K562 (cell line): ENCODE data around the gene DGUOK. TPM values are rescaled to one million over a fixed set of nuclear protein-coding genes. Genes with fewer than 3 reads are reported as not detected.

Experiments used
- ATAC-seq: fragments of 200-7000 bp; cut with Tn5 transposase; 3 replicates; pipeline ENCODE4 v1.9.1; 2020; ENCODE audit warnings: moderate library complexity
- BruUV-seq: library from RNA; stranded (reverse); fragments of 400-500 nt; replicated peaks from 2 replicates; lab custom pipeline; 2021; lab: Mats Ljungman, UMichigan
- CTCF ChIA-PET: fragments of 300-600 bp; formaldehyde crosslinking; extraction: SDS; loops from one replicate; lab custom pipeline; 2021; ENCODE audit warnings: low intra/inter-chr PET ratio; lab: Yijun Ruan, JAX
- POLR2A ChIA-PET: fragments of 300-600, 350-650 bp; sonication (Branson Sonifier 250); formaldehyde crosslinking; extraction: SDS; loops from one replicate; lab custom pipeline; 2021; ENCODE audit warnings: antibody characterized with exemption, inconsistent platforms; lab: Yijun Ruan, JAX
- DNase-seq, 4 experiments: peaks; one replicate each; pipeline versions ENCODE4 v3.0.0 to v3.0.0-alpha.2; 2011 to 2018; ENCODE audit warnings: low spot score in 3 of 4, mixed read lengths in 3 of 4; ENCODE audit errors: extremely low read depth in 1 of 4
- FAIRE-seq: peaks from 2 replicates; lab custom pipeline; 2011; peaks lifted over from hg19 to GRCh38; lab: Jason Lieb, UNC
- H2AFZ ChIP-seq: 2 replicates; pipeline ENCODE4 v1.6.0; 2011; ENCODE audit warnings: low read depth, low read length, control low read depth, inconsistent platforms
- H3K27ac ChIP-seq: fragments of 200-600 bp; 3 replicates; pipeline ENCODE4 v1.8.0; 2011; ENCODE audit warnings: low read depth, mild to moderate bottlenecking, control low read depth, inconsistent platforms, low read length, moderate library complexity, mixed read lengths; ENCODE audit errors: extremely low read depth
- H3K27me3 ChIP-seq, 2 experiments: fragments of 300-600 bp in 1 of 2; 2 replicates in 1 of 2; 3 replicates in 1 of 2; pipeline versions ENCODE4 v1.6.0 to v1.8.0; 2011; ENCODE audit warnings: inconsistent platforms in 2 of 2, low read length in 2 of 2, mild to moderate bottlenecking in 1 of 2, mixed read lengths in 1 of 2, moderate library complexity in 1 of 2; ENCODE audit not compliant: control insufficient read depth in 2 of 2, insufficient read depth in 2 of 2
- H3K36me3 ChIP-seq: fragments of 300-600 bp; 3 replicates; pipeline ENCODE4 v1.8.0; 2011; ENCODE audit warnings: mild to moderate bottlenecking, low read length, inconsistent platforms; ENCODE audit not compliant: control insufficient read depth, insufficient read depth
- H3K4me1 ChIP-seq, 2 experiments: fragments of 200-600 bp in 1 of 2; replicated peaks in 1 of 2; 2 replicates in 1 of 2; 3 replicates in 1 of 2; pipeline versions ENCODE4 v1.5.1 to v1.8.0; 2011; ENCODE audit warnings: inconsistent platforms in 2 of 2, low read length in 2 of 2, mild to moderate bottlenecking in 1 of 2, mixed read lengths in 1 of 2, moderate library complexity in 1 of 2; ENCODE audit not compliant: control insufficient read depth in 2 of 2, insufficient read depth in 2 of 2
- H3K4me2 ChIP-seq: 2 replicates; pipeline ENCODE4 v1.6.1; 2011; ENCODE audit warnings: low read length, control low read depth, inconsistent platforms, mixed read lengths; ENCODE audit not compliant: insufficient read depth
- H3K4me3 ChIP-seq: fragments of 200-600 bp; sonication (generic), shearing (Covaris generic); 2 replicates; pipeline ENCODE4 v1.5.1; 2016; ENCODE audit warnings: control low read depth, inconsistent platforms
- H3K79me2 ChIP-seq: fragments of 200-600 bp; 3 replicates; pipeline ENCODE4 v1.8.0; 2011; ENCODE audit warnings: low read length, inconsistent platforms; ENCODE audit not compliant: control insufficient read depth, insufficient read depth
- H3K9ac ChIP-seq, 2 experiments: 2 replicates each; pipeline versions ENCODE4 v1.6.0 to v1.6.1; 2011; ENCODE audit warnings: low read depth in 2 of 2, low read length in 2 of 2, control low read depth in 1 of 2, inconsistent platforms in 1 of 2, mild to moderate bottlenecking in 1 of 2, mixed read lengths in 1 of 2; ENCODE audit not compliant: insufficient read depth in 1 of 2
- H3K9me1 ChIP-seq: one replicate; pipeline ENCODE4 v1.6.0; 2011; ENCODE audit warnings: inconsistent platforms, mild to moderate bottlenecking, low read length, moderate library complexity; ENCODE audit not compliant: control insufficient read depth, insufficient read depth
- H3K9me3 ChIP-seq: replicated peaks from 2 replicates; pipeline ENCODE4 v1.5.1; 2011; ENCODE audit warnings: low read depth, low read length, inconsistent platforms; ENCODE audit not compliant: control insufficient read depth, insufficient read depth
- H4K20me1 ChIP-seq: replicated peaks from 2 replicates; pipeline ENCODE4 v1.6.1; 2011; ENCODE audit warnings: low read length, inconsistent platforms, mixed read lengths; ENCODE audit not compliant: control insufficient read depth, insufficient read depth
- BRD4 ChIP-seq: fragments of 200-600 bp; sonication (generic); IDR thresholded peaks from 2 replicates; pipeline ENCODE4 v1.6.1; 2017; ENCODE audit warnings: inconsistent platforms
- BRF2 ChIP-seq: IDR thresholded peaks from 3 replicates; pipeline ENCODE4 v1.6.1; 2011; ENCODE audit warnings: borderline replicate concordance, mild to moderate bottlenecking; ENCODE audit not compliant: insufficient read length, insufficient read depth
- CC2D1A ChIP-seq: fragments of 450-650 bp; IDR thresholded peaks from 2 replicates; pipeline ENCODE4 v1.6.1; 2017; ENCODE audit warnings: mild to moderate bottlenecking
- HLTF ChIP-seq: fragments of 450-650 bp; IDR thresholded peaks from 2 replicates; pipeline ENCODE4 v1.6.1; 2016
- HNRNPK ChIP-seq: fragments of 200-400 bp; formaldehyde crosslinking; IDR thresholded peaks from one replicate; pipeline ENCODE4 v1.6.1; 2018; ENCODE audit warnings: mild to moderate bottlenecking, low read depth, low read length; ENCODE audit not compliant: poor library complexity, severe bottlenecking
- KDM4B ChIP-seq, 2 experiments: fragments of 450-650 bp in 1 of 2; sonication (generic) in 1 of 2; IDR thresholded peaks; 2 replicates each; pipeline ENCODE4 v1.6.1; 2016 to 2017; ENCODE audit warnings: borderline replicate concordance in 2 of 2, antibody characterized with exemption in 1 of 2, low read depth in 1 of 2, mild to moderate bottlenecking in 1 of 2
- MEF2D ChIP-seq: conservative IDR thresholded peaks from 2 replicates; pipeline ENCODE4 v1.6.1; 2016; ENCODE audit warnings: low read depth, missing genetic modification characterization, missing compliant biosample characterization
- MXI1 ChIP-seq: IDR thresholded peaks from 2 replicates; pipeline ENCODE4 v1.6.1; 2011; ENCODE audit warnings: low read depth, mild to moderate bottlenecking, improper control_type of control experiment, low read length
- TAF15 ChIP-seq: fragments of 200-400 bp; formaldehyde crosslinking; IDR thresholded peaks from 2 replicates; pipeline ENCODE4 v1.6.1; 2017; ENCODE audit warnings: mild to moderate bottlenecking, low read depth, low read length, moderate library complexity
- TEAD1 ChIP-seq, 2 experiments: fragments of 450-650 bp in 1 of 2; sonication (generic) in 1 of 2; formaldehyde crosslinking; IDR thresholded peaks; 2 replicates each; pipeline versions ENCODE4 v1.4.0 to v1.8.0; 2020 to 2022; ENCODE audit warnings: mild to moderate bottlenecking in 2 of 2, missing genetic modification reagents in 1 of 2
- WGBS: fragments of 100-300 bp; shearing (Covaris generic); methylation state at CpG from one replicate; pipeline ENCODE4 v1.1.6; 2016; ENCODE audit warnings: low coverage, mixed read lengths; ENCODE audit not compliant: insufficient coverage; ENCODE audit errors: missing lambda C conversion rate; 5-methylcytosine and 5-hydroxymethylcytosine counted together
- in situ Hi-C: fragments of 300-500 bp; cut with MboI; formaldehyde crosslinking; loops from 4 replicates; pipeline ENCODE4 v1.15.0; 2018; ENCODE audit warnings: inconsistent platforms, mixed read lengths
- intact Hi-C: fragments of 100-400 bp; cut with micrococcal nuclease; formaldehyde crosslinking; loops from 2 replicates; pipeline ENCODE4 v1.14.2; 2022
- polyA plus RNA-seq, 8 experiments: library from polyadenylated mRNA; depleted of rRNA in 4 of 8; stranded (reverse) in 5 of 8; unstranded in 3 of 8; fragments of >200 nt; fragmentation: Nextera tagmentation in 2 of 8; fragmentation: Illumina TruSeq in 1 of 8; extraction: Ambion mirVana in 2 of 8; extraction: Trizol in 1 of 8; gene quantifications; 2 replicates each; pipeline versions ENCODE4 v1.2.1 to v1.2.3, GENCODE V29; 2011 to 2014; ENCODE audit warnings: inconsistent platforms in 1 of 8, missing spikeins in 1 of 8
- total RNA-seq, 7 experiments: library from RNA; depleted of rRNA in 6 of 7; stranded (reverse); fragments of >200 nt in 6 of 7; fragmentation: Illumina TruSeq in 2 of 7; extraction: Trizol in 2 of 7; gene quantifications; 2 replicates each; pipeline versions ENCODE4 v1.2.1 to v1.2.3, GENCODE V29; 2011 to 2021; ENCODE audit warnings: low replicate concordance in 1 of 7
- TF ChIP-seq, protein P1 (sequence below): fragments of 200-800 bp; sonication (Bioruptor generic); IDR thresholded peaks from 2 replicates; pipeline ENCODE4 v1.6.1; 2016; ENCODE audit warnings: missing genetic modification characterization, missing compliant biosample characterization

The DGUOK gene
- total and polyA plus RNA-seq, 9 of the 15 experiments (the other 6 are each of a cell fraction or from before 2014, with no cell fraction given), result 67.0 to 288 (median 126) TPM

DNA sequence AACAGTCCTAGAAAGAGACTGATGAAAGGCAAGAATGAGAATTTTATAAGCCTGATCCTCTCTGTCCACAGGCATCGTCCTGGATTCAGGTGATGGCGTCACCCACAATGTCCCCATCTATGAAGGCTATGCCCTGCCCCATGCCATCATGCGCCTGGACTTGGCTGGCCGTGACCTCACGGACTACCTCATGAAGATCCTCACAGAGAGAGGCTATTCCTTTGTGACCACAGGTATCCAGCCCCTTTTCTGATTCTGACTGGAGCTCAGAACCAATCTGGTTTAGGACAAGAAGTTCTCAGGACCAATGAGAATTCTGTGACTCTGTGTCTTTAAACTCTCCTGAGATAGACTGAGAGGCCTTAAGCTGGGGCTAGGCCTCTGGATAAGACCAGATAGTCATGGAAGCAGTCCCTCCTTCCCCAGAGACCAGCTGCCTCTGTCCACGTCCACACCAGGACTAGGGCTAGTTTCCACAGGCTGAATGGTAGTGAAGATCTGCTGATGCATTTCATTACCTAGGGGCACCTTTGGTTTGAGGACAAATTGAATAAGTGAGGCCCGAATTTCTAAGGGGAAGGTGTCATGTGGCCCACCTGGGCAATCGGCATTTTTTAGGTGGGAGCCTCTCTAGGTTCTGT, 13.1 kb upstream of the DGUOK start:
- FAIRE-seq, result no peak
- TF ChIP-seq BRF2 (no peak), KDM4B (IDR thresholded peaks at IDR 0.05; ENCODE audit: borderline replicate concordance in 2 of 2, low read depth in 1 of 2) (no peak), HLTF (no peak), TAF15 (no peak), CC2D1A (no peak), TEAD1 (CRISPR knock-in tag; IDR thresholded peaks at IDR 0.05) (no peak), HNRNPK (no peak), BRD4 (no peak), MEF2D (tag) (no peak), MXI1 (no peak)
- TF ChIP-seq, protein P1, sequence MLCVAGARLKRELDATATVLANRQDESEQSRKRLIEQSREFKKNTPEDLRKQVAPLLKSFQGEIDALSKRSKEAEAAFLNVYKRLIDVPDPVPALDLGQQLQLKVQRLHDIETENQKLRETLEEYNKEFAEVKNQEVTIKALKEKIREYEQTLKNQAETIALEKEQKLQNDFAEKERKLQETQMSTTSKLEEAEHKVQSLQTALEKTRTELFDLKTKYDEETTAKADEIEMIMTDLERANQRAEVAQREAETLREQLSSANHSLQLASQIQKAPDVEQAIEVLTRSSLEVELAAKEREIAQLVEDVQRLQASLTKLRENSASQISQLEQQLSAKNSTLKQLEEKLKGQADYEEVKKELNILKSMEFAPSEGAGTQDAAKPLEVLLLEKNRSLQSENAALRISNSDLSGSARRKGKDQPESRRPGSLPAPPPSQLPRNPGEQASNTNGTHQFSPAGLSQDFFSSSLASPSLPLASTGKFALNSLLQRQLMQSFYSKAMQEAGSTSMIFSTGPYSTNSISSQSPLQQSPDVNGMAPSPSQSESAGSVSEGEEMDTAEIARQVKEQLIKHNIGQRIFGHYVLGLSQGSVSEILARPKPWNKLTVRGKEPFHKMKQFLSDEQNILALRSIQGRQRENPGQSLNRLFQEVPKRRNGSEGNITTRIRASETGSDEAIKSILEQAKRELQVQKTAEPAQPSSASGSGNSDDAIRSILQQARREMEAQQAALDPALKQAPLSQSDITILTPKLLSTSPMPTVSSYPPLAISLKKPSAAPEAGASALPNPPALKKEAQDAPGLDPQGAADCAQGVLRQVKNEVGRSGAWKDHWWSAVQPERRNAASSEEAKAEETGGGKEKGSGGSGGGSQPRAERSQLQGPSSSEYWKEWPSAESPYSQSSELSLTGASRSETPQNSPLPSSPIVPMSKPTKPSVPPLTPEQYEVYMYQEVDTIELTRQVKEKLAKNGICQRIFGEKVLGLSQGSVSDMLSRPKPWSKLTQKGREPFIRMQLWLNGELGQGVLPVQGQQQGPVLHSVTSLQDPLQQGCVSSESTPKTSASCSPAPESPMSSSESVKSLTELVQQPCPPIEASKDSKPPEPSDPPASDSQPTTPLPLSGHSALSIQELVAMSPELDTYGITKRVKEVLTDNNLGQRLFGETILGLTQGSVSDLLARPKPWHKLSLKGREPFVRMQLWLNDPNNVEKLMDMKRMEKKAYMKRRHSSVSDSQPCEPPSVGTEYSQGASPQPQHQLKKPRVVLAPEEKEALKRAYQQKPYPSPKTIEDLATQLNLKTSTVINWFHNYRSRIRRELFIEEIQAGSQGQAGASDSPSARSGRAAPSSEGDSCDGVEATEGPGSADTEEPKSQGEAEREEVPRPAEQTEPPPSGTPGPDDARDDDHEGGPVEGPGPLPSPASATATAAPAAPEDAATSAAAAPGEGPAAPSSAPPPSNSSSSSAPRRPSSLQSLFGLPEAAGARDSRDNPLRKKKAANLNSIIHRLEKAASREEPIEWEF (CRISPR knock-in tag), result no peak

More for the DNA sequence above, 13.1 kb upstream of the DGUOK start:
- peak; percentile 39; the same call in 2 of the 3 replicates for ATAC-seq
- no peak for DNase-seq
- no peaks in the 10 kb centered on the region for H3K4me1 ChIP-seq
- no peak overlapping the region for H3K4me3 ChIP-seq
- H3K9me3 ChIP-seq, result no peaks in the 10 kb centered on the region
- H3K27ac ChIP-seq, result no peak overlapping the region
- no peaks in the 10 kb centered on the region for H3K27me3 ChIP-seq
- H4K20me1 ChIP-seq, result no peaks in the 10 kb centered on the region
- no peaks in the 10 kb centered on the region for H3K36me3 ChIP-seq
- CTCF ChIA-PET, result no interaction called here
- in situ Hi-C loops, result no loop called here
- no TSS peak for BruUV-seq
- no peak overlapping the region for H3K4me2 ChIP-seq
- H3K9ac ChIP-seq, result no peak overlapping the region; a peak in 1 of 4 replicates
- POLR2A ChIA-PET, result no interaction called here
- intact Hi-C loops, result no loop called here
- H3K79me2 ChIP-seq, result no peaks in the 10 kb centered on the region
- no peaks in the 10 kb centered on the region for H3K9me1 ChIP-seq
- WGBS, result 60% methylated on average over 7 of the region's 8 CpGs
- no peak overlapping the region for H2AFZ ChIP-seq
